Inflammatory macrophage treated with lipopolysaccharide for 1 hour (primary cell): ENCODE measurements around the gene NTRK3.

ENCODE experiments used
- DNase-seq, 2 donors: peaks; one replicate each; pipeline ENCODE4 v3.0.0-alpha.2; 2020 to 2022

Gene NTRK3

DNA sequence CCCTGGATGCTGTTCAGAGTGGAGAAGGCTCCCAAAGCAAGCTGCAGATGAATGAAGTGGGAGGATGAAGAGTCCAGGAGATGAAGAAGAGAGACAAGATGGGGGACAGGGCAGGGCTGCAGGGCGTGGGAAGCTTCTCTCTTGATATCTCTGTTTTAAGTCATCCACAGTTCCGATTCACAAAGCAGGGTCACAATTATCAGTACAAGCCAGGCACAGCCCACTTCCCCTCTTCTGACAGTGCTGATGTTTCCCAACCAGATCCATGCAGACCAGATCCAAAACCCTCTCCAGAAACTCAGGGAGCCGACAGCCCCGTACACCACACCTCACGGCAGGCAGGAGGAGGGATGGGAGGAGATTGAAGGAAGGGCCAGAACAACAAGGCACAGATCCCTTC is 31.1 kb downstream of the NTRK3 start:
- DNase-seq: no peak

- no peak for DNase-seq
Observed at GRCh38 chr15:88223084-88223483, 33.5 kb downstream of the NTRK3 start.

DNA sequence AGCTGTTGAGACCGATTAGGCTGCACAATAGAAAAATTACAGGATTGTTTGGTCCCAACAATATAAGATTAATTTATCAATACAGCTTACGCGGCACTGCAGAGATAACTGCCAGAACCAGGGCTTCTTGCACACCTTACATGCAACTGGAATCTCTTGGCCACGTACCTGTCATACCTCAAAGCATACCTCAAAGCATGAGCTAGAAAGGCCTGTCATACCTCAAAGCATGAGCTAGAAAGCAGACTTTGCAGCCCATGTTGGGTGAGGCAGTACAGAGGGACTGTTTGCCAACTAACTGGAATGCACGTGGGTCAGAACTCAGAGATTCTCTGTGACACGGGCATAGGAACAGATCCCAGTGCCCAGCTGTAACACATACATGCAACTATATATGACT is 34.7 kb downstream of the NTRK3 start:
- no peak for DNase-seq

- DNase-seq: no peak
Observed at GRCh38 chr15:88220443-88221335, 35.9 kb downstream of the NTRK3 start.

DNA sequence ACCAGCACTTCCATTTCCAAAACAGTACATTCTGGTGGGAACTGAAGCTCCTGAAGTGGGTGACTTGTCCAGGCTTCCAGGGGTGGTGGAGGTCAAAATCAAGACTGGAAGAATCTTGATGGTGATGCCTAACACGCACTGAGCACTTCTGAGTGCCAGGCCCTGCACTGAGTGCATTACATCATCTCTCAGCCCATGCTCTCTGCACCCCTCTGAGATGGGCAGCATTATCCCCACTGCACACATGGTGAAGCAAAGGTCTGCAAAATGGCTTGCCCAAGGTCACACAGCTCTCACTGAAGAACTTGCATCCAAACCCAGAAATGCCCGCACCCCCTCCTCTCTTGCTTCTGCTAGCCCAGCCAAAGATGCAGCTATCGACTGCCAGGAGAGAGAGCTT is 36.9 kb downstream of the NTRK3 start:
- DNase-seq: no peak

DNA sequence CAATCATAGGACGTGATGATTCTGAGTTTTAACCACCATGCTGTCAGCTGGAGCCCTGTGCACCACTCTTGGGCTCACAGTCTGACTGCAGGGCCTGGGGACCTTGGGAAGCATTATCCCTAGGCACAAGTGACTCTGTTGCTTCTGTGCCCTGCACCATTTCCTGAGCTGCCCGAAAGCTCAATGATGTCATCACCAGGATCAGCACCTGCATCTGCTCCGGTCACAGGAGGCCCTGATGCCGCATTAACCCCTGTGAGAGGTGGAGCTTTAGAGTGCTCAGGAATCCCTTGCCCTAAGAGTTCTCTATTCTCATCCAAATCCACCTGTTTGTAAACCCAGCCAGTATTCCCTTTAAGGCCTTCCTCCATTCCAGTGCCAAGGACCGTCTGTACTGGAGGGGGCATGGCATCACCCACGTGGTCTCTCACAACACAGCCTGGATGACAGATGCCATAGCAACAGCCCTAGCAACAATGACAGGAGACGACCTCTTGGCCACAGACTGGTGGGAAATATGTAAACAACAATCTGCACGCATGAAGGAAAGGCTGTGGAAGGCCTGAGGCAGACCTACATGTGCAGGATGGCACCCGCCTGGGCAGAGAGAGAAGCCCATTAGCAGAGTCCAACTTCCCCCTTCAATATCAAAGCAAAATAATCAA is 37.9 kb downstream of the NTRK3 start:
- no peak for DNase-seq

DNA sequence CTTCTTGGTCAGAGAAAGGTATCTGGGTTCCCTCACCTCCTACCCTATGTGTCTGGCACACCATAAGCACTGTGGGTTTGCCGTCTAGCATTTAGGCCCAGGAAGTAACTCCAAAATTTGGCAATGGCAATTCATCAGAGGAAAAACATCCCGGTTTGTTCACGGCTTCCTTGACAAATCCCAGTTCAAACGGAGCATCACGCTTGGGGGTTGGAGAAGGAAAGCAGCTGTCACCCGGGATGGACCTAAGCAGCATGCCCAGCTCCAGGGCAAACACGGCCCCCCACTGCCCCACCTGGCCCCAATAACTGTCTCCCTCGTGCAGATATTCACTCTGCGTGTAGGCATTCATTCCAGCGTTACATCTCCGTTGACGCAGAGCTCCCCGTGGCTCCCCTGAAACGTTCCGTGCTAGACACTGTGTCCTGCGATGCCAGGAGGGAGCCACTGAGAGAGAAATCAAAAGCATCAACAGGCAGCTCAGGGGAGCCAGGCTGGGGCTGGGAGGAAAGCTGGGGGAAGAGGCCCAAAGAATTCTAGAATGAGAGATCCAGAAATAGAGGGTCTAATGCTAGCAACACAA is 41.4 kb downstream of the NTRK3 start:
- DNase-seq: no peak

GRCh38 chr15:88209111-88209510 is 47.4 kb downstream of the NTRK3 start:
- DNase-seq: no peak

- DNase-seq: no peak
Observed at GRCh38 chr15:88208396-88208795, 48.1 kb downstream of the NTRK3 start.

- no peak for DNase-seq
Observed at GRCh38 chr15:88207565-88207964, 49.0 kb downstream of the NTRK3 start.

DNA sequence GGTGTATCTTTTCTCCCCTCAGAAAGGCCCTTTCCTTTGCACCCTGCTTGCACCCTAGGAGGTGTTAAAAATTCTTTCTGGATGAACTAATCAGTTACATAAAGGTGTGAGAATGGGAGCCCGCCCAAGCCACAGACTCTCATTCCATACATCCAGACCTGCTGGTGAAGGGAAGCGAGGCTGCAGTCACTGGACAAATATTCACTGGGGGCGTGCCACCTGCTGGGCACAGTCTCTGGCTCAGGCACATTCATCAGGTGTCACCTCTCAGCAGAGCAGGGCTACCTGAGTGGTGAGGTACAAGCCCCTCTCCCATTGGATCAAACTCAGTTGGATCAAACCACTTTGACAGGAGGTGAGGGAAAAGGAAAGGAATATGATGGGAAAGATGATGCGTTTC is 52.0 kb downstream of the NTRK3 start:
- DNase-seq: no peak

- DNase-seq: no peak
Observed at GRCh38 chr15:88202231-88202630, 54.3 kb downstream of the NTRK3 start.

GRCh38 chr15:88201207-88201606 is 55.3 kb downstream of the NTRK3 start:
- DNase-seq: no peak

GRCh38 chr15:88196961-88197360 is 59.6 kb downstream of the NTRK3 start:
- no peak for DNase-seq

DNA sequence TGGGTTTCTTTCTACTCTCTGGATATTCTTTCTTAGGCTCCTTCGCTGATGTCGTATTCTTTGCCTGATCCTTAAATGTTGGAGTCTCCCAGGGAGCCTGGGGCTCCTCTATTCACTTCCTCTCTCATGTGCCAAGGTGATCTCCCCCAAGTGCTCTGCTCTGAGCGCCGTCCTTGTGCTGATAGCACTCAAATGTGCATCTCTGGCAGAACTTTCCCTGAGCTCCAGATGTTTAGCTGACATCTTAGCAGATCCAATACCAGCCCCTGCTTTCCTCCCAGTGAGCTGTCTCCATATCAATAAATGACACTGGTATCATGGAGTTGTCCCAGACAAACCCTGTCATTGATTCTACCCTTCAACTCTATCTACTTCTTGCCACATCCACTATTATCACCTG is 62.4 kb downstream of the NTRK3 start:
- no peak for DNase-seq

- DNase-seq: no peak
Observed at GRCh38 chr15:88193415-88193814, 63.1 kb downstream of the NTRK3 start.

DNA sequence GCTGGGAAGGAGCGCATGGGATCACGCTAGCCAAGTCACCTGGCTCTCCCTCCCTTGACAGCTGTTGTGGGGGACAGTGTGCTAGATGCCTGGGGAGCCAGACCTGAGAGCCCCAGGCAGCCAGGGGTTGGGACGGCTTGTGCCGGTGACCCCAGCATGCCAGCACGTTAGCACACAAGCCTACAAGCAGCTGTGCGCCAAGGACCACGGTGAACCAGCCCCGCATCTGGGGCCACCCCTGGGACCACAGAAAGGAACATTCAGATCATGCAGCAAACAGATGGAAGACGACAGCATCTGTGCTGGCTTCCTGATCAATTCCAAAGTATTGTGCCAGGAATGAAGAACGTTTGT is 64.8 kb downstream of the NTRK3 start:
- DNase-seq: no peak

- DNase-seq: no peak
Observed at GRCh38 chr15:88190232-88190631, 66.3 kb downstream of the NTRK3 start.

GRCh38 chr15:88188300-88188699 is 68.2 kb downstream of the NTRK3 start:
- DNase-seq: no peak

- no peak for DNase-seq
Observed at GRCh38 chr15:88187195-88187594, 69.3 kb downstream of the NTRK3 start.

GRCh38 chr15:88185584-88185983 is 71.0 kb downstream of the NTRK3 start:
- DNase-seq: no peak

DNA sequence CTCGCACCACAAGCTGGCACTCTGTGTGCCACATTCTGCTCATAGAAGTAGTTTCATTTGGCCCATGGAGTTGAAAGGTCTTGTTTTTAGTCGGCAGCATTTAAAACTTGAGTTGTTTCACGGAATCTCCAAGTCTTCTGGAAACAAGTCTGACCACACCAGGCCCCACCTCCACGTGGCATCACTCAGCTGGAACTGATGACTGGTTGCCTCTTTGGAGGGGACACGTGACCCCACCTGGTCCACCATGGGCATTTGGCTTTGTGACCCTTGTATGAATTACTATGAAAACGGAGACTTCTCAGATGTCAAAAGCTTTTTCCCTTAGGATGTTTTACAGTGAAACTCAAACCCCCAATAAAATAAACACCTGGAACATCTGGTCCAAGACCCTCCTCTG is 74.9 kb downstream of the NTRK3 start:
- no peak for DNase-seq

GRCh38 chr15:88179562-88179961 is 77.0 kb downstream of the NTRK3 start:
- DNase-seq: no peak

GRCh38 chr15:88178631-88179030 is 77.9 kb downstream of the NTRK3 start:
- DNase-seq: no peak
